Kidney (tissue), 14 donors: Measurements from ENCODE around the gene CTIF. TPM values are rescaled to one million over a fixed set of nuclear protein-coding genes. Genes with fewer than 3 reads are reported as not detected.

Source experiments
- DNase-seq, 5 donors: peaks; one replicate each; pipeline ENCODE4 v3.0.0-alpha.2; 2013 to 2020
- FAIRE-seq: peaks from 2 replicates; lab custom pipeline; 2012; peaks lifted over from hg19 to GRCh38; lab: Jason Lieb, UNC
- H3K27ac ChIP-seq, 2 donors: one replicate each; pipeline ENCODE4 v1.7.0; 2013; ENCODE audit warnings: low read depth in 2 of 2, low read length in 2 of 2, inconsistent platforms in 1 of 2
- H3K27me3 ChIP-seq: one replicate; pipeline ENCODE4 v1.7.1; 2013; ENCODE audit warnings: low read length, inconsistent platforms; ENCODE audit not compliant: control insufficient read depth, insufficient read depth
- H3K36me3 ChIP-seq, 3 donors: one replicate each; pipeline versions ENCODE4 v1.7.0 to v1.7.1; 2013; ENCODE audit warnings: low read length in 3 of 3, control low read depth in 1 of 3, inconsistent platforms in 1 of 3; ENCODE audit not compliant: insufficient read depth in 3 of 3, control insufficient read depth in 2 of 3
- H3K4me1 ChIP-seq, 3 donors: one replicate each; pipeline versions ENCODE4 v1.7.0 to v1.7.1; 2013; ENCODE audit warnings: low read length in 3 of 3, inconsistent platforms in 1 of 3, low read depth in 1 of 3; ENCODE audit not compliant: control insufficient read depth in 2 of 3, insufficient read depth in 2 of 3
- H3K4me3 ChIP-seq, 3 donors: one replicate each; pipeline versions ENCODE4 v1.7.0 to v1.8.1; 2013; ENCODE audit warnings: low read length in 3 of 3, control low read depth in 1 of 3, inconsistent platforms in 1 of 3
- H3K9ac ChIP-seq, 3 donors: one replicate each; pipeline versions ENCODE4 v1.7.0 to v1.7.1; 2013; ENCODE audit warnings: low read length in 3 of 3, control low read depth in 1 of 3, inconsistent platforms in 1 of 3
- H3K9me3 ChIP-seq, 3 donors: one replicate each; pipeline versions ENCODE4 v1.7.0 to v1.7.1; 2013; ENCODE audit warnings: low read length in 3 of 3, control low read depth in 1 of 3, inconsistent platforms in 1 of 3; ENCODE audit not compliant: control insufficient read depth in 2 of 3, insufficient read depth in 1 of 3
- CTCF ChIP-seq: IDR thresholded peaks from 3 replicates; pipeline ENCODE4 v1.5.1; 2012; ENCODE audit warnings: mild to moderate bottlenecking, moderate library complexity, borderline replicate concordance; ENCODE audit not compliant: insufficient read depth; ENCODE audit errors: extremely low read depth
- intact Hi-C: fragments of 100-400 bp; cut with DNase I; formaldehyde crosslinking; loops from one replicate; pipeline ENCODE4 v1.11.1; 2022
- polyA plus RNA-seq: library from polyadenylated mRNA; stranded (reverse); fragments of 350-450 nt; fragmentation: Illumina TruSeq; extraction: RNeasy Lipid Tissue Mini Kit (QIAGEN cat#74804); gene quantifications from one replicate; pipeline ENCODE4 v1.2.3, GENCODE V29; 2014; ENCODE audit warnings: low read depth, low replicate concordance; ENCODE audit not compliant: insufficient read depth
- total RNA-seq: library from RNA; stranded (reverse); fragmentation: NEBNext Ultra II Directional; extraction: Animal tissue kit (Norgen Biotek cat#: 25700); gene quantifications from one replicate; pipeline ENCODE4 v1.2.1, GENCODE V29; 2021
- donor health status: control.
- donor health status: control.
- donor health status: control.
- donor health status: control.
- donor health status: control.
- donor health status: DM: yes; HTN: yes; CAD: no.
- donor health status: Normal renal cell carcinoma (clear cell type).

The CTIF gene
- total and polyA plus RNA-seq, 2 donors from 2014 or later, result 37.3 to 41.9 TPM

DNA sequence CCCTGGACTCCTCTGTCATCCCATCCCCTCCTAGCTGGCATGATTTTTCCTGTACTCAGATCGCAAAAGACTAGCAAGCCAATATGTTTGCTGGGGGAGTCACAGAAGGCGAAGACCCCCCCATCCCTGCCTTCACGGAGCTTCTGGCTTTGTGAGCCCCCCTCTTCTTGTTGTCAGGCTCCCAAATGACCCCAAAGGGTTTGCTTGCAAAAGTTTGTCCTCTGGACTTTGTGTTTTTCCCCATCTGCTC, 242.0 kb downstream of the CTIF start:
- FAIRE-seq (no peak), DNase-seq (no peak)
- peak overlapping the region in 1 of 3 donors; percentile 31 for H3K4me3 ChIP-seq
- no peak for TF ChIP-seq CTCF
- H3K9ac ChIP-seq, result peak overlapping the region in 1 of 3 donors; percentile 28
- intact Hi-C loops, result no loop called here
- H3K9me3 ChIP-seq, result no peaks in the 10 kb centered on the region
- no peaks in the 10 kb centered on the region for H3K36me3 ChIP-seq
- H3K4me1 ChIP-seq, result peaks cover 12 to 50% (median 39%) of the 10 kb centered on the region in 3 donors
- no peaks in the 10 kb centered on the region for H3K27me3 ChIP-seq
- peak overlapping the region; percentile 59 to 88 for H3K27ac ChIP-seq

DNA sequence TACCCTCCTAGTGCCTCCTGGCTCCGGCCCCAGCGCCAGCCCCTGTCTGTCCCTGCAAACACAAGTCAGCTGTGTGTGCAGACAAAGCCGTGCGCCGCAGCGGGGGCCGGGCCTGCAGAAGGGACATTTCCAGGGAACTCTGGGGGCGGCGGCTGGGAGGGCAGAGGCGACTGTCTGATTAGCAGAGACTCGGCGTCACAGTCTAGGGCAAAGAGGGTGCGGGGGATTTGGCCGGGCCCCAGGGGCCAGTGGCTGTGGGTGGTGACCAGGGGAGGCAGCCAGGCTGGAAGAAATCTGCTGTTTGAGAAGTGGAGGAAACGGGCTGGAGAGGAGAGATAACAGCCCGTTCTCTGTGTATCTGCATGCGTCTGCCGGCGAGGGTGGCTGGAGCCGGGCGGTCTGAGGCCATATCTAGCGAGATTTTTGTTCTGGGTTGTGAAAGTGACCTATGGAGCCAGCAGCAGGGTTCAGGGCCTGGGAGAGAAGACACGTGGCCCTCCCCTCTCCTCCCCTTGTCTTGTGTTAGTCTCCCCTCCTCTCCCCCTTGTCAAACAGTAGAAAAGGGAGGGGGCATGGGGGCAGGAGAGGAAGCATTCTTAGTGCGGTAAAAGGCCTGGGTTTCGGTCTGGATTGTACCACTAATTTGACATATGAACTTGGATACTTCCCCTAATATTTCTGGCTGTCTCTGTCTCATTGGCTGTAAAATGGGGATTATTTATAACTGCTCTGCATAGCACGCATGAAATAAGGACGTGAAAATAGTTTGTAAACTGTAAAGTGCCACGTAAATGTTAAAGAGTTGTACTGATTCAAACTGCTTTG, 242.5 kb downstream of the CTIF start:
- Histone ChIP-seq H3K9ac (peak overlapping the region in 1 of 3 donors; percentile 60), H3K27ac (peak overlapping the region; percentile 59 to 88), H3K4me3 (peak overlapping the region in 1 of 3 donors; percentile 39), H3K9me3 (no peaks in the 10 kb centered on the region), H3K36me3 (no peaks in the 10 kb centered on the region), H3K4me1 (peaks cover 12 to 50% (median 39%) of the 10 kb centered on the region in 3 donors), H3K27me3 (no peaks in the 10 kb centered on the region)
- intact Hi-C loops, result no loop called here
- DNase-seq (peak; percentile 90 to 98 (median 91)), FAIRE-seq (no peak)
- TF ChIP-seq CTCF, result no peak

DNA sequence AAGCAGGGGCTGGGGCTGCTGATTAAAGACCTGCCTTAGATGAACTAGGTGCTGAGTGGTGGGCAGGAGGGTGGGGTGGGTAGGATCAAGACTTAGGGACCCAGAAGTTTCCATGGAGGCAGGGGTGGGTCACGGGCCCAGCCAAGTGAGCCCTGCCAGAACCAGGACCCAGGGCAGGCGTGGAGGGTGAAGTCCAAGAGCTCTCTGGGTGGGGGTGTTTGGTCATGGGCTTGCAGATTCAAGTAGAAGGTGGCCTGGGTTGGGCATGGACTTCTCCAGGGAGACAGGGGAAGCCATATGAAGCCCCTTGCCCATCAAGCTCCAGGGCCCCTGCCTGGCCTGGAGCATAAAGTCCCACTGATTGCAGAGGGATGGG, 243.1 kb downstream of the CTIF start:
- H3K27ac ChIP-seq, result peak overlapping the region; percentile 59 to 88
- H3K4me3 ChIP-seq, result peak overlapping the region in 1 of 3 donors; percentile 39
- intact Hi-C loops, result no loop called here
- H3K36me3 ChIP-seq, result no peaks in the 10 kb centered on the region
- DNase-seq (peak in 1 of 5 donors; percentile 70), FAIRE-seq (no peak)
- H3K4me1 ChIP-seq, result peaks cover 12 to 50% (median 39%) of the 10 kb centered on the region in 3 donors
- H3K9ac ChIP-seq, result peak overlapping the region in 2 of 3 donors; percentile 34 to 60
- H3K9me3 ChIP-seq, result no peaks in the 10 kb centered on the region
- TF ChIP-seq CTCF, result no peak
- H3K27me3 ChIP-seq, result no peaks in the 10 kb centered on the region
